GM21737 (cell line): ENCODE results near the gene SOAT1.
"Not testable (repeated sequence)": the region's sequence is repeated elsewhere in the genome, so short reads cannot be mapped to it uniquely, and the experiment has no call there.

Source experiments
- ATAC-seq: cut with Tn5 transposase; IDR thresholded peaks from one replicate; pipeline ENCODE4 v1.9.1; 2021; ENCODE audit warnings: mild to moderate bottlenecking, moderate library complexity; ENCODE audit not compliant: unreplicated experiment

The SOAT1 gene

GRCh38 chr1:179342740-179343404, 49.3 kb downstream of the SOAT1 start:
- ATAC-seq = no peak

- no peak for ATAC-seq
Observed at GRCh38 chr1:179351281-179351680, 57.7 kb downstream of the SOAT1 start.

DNA sequence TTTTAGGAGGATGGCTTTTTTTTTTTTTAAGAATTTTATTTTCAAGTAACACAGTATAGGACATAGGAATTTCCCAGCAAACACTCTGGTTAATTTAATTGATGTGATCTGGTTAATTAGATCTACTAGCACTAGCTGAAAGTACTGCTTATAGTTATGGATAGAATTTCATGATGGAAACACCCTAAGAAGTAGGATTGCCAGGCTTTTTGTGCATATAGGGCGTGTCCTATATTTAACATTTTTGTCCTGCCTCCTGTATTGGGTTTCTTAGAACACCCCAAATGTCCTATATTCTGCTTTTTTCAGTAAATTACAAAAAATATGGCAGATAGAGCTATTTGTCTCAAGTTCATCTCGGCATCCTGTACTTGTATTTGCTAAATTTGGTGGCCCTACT, 58.6 kb downstream of the SOAT1 start:
- ATAC-seq = no peak

- no peak for ATAC-seq
Observed at GRCh38 chr1:179353546-179353945, 59.9 kb downstream of the SOAT1 start.

DNA sequence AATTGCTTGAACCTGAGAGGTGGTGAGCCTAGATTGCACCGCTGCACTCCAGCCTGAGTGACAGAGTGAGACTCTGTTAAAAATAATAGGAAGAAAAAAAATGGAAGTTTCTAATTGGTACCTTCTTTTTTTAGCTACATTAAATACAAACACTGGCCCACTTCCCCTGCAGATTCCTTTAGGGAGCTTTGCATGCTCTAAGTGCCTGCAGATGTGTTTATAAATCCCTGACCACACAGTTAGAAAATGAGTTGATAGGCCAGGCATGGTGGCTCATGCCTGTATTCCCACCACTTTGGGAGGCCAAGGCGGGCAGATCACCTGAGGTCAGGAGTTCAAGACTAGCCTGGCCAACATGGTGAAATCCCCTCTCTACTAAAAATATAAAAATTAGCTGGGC, 68.0 kb downstream of the SOAT1 start:
- ATAC-seq = not testable (repeated sequence)

- ATAC-seq = peak; percentile 97
Observed at GRCh38 chr1:179365342-179366092, 71.9 kb downstream of the SOAT1 start, which contains the start of gene AXDND1. TSS of gene AXDND1 (plus strand) at chr1:179365971. CDS start at chr1:179366510, 539 bp downstream.

GRCh38 chr1:179366093-179366800, 72.7 kb downstream of the SOAT1 start:
- peak; percentile 2 for ATAC-seq

GRCh38 chr1:179369751-179370341, 76.2 kb downstream of the SOAT1 start:
- ATAC-seq = no peak

DNA sequence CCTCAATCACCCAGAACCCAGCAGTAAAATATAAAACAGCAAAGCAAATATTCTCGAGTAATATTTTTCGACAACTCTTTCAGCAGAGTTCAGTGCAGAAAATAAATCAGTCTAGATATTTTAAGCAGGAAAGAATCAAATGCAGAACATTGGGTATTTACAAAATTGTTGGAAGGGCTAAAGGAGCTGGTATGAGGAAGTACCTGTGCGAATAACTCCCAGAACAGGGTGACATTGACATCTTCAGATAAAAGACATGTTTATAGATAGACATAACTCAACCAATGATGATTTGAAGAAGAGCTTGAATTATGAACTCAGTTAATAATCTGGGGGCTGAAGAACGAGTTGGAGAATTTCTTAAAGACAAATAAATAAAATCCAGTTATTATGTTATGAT, 78.6 kb downstream of the SOAT1 start:
- no peak for ATAC-seq

- ATAC-seq = no peak
Observed at GRCh38 chr1:179376223-179376622, 82.6 kb downstream of the SOAT1 start.

DNA sequence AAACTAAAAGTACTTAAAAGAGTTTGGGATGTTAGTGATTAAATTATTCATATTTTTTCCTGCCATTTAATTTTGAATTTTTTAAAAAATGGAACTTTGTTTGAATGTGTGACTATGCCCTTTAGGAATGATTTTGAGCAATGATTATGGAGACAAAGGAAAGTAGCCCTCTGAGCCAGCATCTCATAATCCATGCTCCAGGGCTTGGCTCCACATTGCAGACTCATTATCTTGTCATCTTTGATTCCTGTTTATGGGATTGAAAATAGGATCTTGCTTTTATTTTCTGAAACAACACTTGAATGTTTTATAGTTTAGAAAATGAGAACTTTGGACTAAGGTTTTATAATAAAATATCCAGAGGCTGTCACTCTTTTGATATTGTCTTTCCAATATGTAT, 86.7 kb downstream of the SOAT1 start:
- no peak for ATAC-seq

DNA sequence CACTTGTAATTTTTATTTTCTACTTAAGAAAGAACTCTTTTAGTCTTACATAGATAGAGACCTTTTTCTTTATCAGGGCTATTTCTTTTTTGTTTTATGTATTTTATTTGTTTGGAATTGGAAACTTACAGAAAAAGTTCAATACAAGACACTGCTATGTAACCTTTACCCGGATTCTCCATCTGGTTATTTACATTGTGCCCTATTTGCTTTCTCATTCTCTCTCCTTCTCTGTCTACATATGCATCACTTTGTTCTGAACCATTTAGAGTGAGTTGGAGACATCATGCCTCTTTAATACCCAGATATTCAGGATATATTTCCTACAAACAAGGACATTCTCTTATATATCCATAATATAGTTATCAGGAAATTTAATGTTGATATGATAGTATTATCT, 90.4 kb downstream of the SOAT1 start:
- ATAC-seq = no peak

DNA sequence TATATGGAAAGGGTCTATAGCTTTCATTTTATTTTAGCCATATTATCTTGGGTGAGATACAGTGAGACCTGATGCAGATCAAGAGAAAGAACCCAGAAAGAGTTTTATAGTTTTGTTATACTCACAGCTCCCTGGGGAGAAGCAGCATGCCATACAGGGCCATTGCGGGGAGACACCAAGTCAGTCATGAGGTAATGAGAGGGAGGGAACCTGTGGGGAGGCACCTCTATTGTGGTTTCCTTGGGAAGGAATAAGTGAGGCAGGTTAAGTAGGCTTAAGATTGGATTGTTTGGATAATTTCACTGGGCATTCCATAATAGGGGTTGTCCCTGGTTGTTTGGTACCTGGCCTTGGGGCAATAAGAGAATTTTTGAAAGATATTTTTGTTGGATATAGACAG, 91.9 kb downstream of the SOAT1 start:
- ATAC-seq = no peak

- ATAC-seq = no peak
Observed at GRCh38 chr1:179393721-179394120, 100.1 kb downstream of the SOAT1 start.

DNA sequence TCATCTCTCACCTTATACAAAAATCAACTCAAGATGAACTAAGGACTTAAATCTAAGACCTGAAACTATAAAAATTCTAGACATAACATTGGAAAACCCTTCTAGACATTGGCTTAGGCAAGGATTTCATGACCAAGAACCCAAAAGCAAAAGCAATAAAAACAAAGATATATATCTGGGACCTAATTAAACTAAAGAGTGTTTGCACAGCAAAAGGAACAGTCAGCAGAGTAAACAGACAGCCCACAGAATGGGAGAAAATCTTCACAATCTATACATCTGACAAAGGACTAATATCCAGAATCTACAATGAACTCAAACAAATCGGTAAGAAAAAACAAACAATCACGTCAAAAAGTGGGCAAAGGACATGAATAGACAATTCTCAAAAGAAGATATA, 105.8 kb downstream of the SOAT1 start:
- ATAC-seq = not testable (repeated sequence)
